Measurements from ENCODE around the gene LEFTY1.

LEFTY1 gene

GRCh38 chr1:225915538-225915991, 26.6 kb upstream of the LEFTY1 start:
- DNase-seq, result no peak

GRCh38 chr1:225914947-225915346, 26.0 kb upstream of the LEFTY1 start:
- no peak for DNase-seq

DNA sequence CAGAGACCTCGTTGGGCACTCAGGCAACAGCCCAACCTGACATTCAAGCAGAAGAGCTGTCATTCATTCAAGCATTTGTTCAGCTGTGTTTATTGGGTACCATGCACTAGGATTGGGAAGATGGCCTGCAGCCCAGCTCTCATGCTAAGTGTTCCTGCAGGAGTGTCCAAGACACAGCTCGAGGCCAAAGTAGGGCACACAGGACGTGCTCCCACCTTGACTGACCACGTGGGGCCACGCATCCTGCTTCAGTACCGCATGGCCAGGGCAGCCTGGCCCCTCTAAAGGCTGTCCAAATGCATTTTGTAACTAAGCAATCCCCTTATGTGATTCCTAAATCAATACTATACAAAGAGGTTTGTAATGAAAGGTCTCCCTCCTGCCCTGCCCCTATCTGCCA, 25.4 kb upstream of the LEFTY1 start:
- DNase-seq, result no peak

DNA sequence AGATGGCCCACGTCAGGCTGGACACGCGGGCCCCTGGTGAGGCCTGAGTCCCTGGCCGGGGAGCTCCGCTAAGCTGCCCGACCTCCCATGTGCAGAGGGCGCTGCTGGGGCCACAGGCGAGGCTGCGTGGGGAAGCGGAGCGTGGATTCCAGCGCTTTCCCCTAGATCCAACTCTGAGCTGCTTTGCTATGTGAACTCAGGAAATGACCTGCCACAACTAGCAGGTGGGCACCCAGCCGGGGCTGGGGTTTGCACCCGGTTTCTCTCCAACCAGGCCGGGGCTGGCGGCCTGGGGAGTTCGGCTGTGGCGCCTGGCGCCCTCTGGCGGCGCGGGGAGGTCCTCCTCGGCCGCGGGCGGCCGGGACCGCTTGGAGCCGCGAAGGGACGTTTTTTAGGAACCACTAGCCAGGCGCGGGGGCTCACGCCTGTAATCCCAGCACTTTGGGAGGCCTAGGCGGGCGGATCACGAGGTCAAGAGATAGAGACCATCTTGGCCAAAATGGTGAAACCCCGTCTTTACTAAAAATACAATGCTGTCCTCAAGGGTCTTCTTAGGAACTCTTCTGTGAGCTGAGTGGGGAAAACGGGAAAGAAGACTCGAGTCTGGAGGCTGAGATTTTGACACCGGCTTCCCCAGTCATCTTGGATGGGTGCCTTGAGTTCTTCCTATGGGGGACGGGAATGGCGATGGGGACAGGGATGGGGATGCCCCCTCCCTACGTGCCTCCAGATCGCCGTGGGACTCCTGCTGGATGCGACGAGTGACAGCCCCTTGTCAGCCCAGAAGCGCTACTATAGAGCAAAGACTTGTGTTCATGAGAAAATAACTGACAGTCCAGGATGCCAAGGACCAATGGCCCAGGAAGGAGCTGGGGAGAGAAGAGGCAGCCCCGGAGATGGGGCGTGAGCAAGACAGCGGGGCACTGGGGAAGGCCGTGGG, 22.5 kb upstream of the LEFTY1 start:
- peak; percentile 72 for DNase-seq

- DNase-seq, result no peak
Observed at GRCh38 chr1:225909477-225909876, 20.5 kb upstream of the LEFTY1 start.

DNA sequence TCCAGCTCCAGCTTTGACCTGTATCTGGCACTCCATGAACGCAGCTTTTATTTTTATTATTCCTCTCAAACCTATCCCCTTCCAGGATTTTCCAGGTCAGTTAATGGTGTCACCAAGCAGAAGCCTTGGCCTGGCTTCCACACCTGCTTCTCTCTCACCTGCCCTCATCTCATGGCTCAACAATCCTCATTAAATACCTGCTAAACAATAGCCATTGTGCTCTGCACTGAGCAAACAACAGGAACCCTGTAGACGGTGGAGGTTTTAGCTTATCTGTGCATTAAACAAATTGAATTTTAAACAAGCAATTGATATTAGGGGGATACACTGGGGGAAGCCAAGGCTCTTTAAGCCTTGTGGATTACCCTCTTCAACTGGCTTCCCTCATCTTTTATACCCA, 19.8 kb upstream of the LEFTY1 start:
- no peak for DNase-seq

DNA sequence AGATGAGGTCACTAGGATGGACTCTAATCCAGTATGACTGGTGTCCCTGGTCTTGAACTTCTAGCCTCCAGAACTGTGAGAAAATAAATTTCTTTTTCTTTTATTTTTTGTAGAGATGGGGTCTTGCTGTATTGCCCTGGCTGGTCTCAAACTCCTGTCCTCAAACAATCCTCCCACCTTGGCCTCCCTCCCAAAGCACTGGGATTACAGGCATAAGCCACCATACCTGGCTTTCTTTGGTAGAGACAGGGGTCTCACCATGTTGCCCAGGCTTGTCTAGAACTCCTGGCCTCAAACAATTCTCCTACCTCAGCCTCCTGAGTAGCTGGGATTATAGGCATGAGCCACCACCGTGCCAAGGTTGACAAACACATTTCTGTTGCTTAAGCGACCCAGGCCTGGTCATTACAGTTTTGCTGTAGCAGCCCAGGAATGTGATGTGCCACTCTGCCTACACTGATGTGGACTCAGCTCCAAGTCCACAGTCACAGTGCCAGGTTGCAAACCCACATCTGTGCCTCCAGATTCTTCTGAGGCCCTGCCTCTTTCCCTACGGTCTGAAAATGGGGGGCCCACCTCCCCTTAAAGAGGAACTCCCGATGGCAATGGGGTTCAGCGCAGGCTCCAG, 19.2 kb upstream of the LEFTY1 start:
- DNase-seq, result no peak

GRCh38 chr1:225907341-225907740, 18.4 kb upstream of the LEFTY1 start:
- DNase-seq, result no peak

DNA sequence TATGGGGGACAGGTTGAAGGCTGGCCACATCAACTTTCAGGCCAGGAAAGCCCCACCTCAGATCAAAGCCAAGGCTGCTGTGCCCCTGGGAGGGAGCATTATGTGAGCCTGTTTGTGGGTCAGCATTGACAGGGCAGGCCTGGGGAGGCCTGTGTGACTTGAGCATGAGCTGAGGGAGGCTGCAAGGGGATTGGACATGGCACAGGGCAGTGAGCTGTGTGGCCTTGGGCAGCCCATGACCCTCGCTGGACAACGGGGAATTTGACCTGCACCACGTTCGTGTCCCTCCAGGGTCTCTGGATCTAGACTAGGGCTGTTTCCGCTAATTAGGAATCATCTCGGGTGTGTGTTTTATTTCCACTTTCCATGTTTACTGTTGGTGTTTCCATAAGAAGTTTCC, 17.5 kb upstream of the LEFTY1 start:
- no peak for DNase-seq

- no peak for DNase-seq
Observed at GRCh38 chr1:225903623-225904022, 14.7 kb upstream of the LEFTY1 start.

- DNase-seq, result no peak
Observed at GRCh38 chr1:225899044-225899925, 10.3 kb upstream of the LEFTY1 start.

DNA sequence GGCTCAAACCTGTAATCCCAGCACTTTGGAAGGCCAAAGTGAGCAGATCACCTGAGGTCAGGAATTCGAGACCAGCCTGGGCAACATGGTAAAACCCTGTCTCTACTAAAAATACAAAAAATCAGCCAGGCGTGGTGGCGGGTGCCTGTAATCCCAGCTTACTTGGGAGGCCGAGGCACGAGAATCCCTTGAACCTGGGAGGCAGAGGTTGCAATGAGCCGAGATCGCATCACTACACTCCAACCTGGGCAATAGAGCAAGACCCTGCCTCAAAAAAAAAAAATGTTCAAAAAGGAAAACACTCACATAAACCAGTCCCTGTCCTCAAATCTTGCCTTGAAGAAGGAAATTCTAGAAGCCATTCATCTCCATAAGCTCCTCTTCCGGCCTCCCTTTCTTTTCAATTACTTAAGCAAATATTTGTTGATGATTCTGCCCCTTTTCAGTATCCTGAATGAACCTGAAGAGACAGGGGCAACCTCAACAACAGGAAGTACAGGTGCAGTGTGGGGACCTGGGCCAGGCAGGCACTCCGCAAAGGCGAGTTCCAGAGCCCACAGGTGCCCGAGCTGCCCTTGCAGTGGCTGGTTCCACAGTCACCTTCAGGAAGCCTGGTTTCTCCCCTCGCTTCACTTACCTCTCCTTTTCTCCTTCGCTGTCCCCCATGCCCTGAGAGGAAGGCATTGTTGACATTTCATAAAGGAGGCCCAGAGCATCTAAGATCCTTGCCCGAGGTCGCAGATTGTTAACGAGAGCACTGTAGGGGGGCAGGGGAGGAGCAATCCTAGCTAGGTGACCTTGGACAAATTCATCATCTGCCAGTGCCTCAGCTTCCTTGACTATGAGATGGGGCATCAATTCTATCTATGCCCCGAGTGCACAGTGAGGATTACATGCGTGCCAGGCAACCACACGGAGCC, 8.9 kb upstream of the LEFTY1 start:
- DNase-seq, result no peak

GRCh38 chr1:225896937-225897549, 8.1 kb upstream of the LEFTY1 start:
- no peak for DNase-seq

DNA sequence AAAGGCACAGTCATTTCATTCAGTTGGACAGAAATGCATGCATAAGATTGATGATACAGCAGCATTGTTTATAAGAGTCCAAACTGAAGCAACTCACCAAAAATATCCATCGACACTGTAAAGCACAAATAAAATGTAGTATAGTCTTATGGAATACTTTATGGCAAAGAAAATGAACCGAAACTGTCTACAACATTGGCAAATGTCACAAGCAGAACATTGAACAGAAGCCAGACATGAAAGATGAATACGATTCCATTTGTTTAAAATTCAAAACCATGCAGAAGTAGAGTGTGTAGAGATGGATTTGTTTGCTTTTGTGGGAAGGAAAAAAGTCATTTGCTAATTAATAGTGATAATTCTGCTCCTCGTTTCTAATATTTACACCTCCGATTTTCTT, 7.5 kb upstream of the LEFTY1 start:
- no peak for DNase-seq

DNA sequence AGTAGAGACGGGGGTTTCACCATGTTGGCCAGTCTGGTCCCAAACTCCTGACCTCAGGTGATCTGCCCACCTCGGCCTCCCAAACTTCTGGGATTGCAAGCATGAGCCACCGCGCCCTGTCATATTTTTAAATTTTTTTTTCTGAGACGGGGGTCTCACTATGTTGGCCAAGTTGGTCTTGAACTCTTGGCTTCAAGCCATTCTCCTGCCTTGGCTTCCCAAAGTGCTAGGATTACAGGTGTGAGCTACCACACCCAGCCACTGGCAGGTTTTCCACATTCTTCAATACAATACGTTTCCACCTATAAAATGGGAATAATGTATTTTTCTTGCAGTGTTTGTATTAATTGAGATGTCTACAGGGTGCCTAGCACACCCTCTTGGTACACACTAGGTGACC, 3.4 kb upstream of the LEFTY1 start:
- no peak for DNase-seq

DNA sequence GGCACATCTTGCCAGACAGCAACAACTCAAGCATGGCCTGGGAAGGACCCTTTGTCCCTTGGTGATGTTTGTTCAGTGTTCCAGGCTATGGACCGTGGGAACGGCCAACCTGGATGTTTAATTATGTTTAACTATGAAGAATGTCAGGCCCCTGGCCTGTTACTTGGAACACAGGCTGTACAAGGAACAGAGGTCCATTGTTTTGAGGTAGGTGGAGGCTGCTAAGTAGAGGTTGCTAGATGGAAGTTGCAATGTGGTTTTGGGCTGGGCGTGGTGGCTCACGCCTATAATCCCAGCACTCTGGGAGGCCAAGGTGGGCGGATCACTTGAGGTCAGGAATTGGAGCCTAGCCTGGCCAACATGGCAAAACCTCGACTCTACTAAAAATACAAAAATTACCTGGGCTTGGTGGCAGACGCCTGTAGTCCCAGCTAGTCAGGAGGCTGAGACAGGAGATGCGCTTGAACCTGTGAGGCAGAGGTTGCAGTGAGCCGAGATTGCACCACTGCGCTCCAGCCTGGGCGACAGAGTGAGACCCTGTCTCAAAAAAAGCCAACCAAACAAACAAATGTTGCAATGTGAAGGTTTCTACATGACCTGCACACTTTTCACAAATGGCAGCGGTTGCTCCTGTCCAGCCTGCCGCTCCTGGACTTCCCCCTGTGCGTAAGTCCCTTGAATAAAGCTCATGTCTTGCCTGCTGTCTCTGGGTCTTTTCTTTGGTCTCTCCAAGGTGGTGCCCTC, 2.5 kb upstream of the LEFTY1 start:
- DNase-seq, result no peak

- no peak for DNase-seq
Observed at GRCh38 chr1:225890346-225891228, 1.6 kb upstream of the LEFTY1 start.

DNA sequence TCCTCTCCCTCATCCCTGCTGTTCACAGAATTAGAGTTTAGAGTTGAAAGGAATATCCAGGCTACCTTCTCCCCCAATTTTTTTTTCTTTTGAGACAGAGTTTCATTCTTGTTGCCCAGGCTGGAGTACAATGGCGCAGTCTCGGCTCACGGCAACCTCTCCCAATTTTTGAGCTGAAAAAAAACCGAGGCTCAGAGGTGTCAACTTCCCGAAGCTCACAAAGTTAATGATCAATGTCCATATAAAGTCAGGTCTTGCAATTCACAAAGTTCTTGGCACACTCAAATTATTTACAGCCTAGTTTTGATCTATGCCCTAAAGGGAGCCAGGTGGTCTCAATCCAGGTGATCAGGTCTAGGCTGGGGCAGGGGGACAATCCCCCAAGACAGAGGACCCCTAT, 797 bp upstream of the LEFTY1 start:
- DNase-seq, result no peak

DNA sequence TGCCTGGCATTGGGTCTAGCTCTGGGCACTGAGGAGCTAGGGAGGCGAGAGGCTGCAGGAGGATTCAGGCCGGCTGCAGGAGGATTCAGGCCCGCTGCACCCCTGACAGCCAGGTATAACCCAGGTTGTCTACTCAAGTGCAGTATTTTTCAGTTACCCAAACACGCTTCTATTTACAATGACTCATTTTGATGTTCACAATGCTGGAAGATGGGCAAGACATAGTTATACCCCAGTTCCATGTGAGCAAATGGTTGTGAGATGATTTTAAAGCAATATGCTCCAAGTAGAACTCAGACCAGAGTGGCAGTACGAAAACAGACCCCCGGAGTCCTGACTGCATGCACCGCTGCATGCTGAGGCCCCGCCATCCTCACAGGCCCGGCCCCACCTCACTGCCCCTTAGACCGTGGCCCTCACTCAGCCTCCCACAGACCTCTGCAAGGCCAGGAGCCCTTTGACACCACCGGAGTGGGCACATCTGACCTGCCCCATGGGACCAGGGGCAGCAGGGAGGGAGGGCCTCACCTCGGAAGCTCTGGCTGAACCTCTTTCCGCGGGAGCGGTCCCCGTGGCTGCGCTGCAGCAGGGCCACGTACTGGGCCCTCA, 553 bp downstream of the LEFTY1 start:
- no peak for DNase-seq

Measured in suppressor macrophage treated with lipopolysaccharide for 4 hours (primary cell).